Measurements from ENCODE around the gene ERGIC3.

Gene ERGIC3

DNA sequence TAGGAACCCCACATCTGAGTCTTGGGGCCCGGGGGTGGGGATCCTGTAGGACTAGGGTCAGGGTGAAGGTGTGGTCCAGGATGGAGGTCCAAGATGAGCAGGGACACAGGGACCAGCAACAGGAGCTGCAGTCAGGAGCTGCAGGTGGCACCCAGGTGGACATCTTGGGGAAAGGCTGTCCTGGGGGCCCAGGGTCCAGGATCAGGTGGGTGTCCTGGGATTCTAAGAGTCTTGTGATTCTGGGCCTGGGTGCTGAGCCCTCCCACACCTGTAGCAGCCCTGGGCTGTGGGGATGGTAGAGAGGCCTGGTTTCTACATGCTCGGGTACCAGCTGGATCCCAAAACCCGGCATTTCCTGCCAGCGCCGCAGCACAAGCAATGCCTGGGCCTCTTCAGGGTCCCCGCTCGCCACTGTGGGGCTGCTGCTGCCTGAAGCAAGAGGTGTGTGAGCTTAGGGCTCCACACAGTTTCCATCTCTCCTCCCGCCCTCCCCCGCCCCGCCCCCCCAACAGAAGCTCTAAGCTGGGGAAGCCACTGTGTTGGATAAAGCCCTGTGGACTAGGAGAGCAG is 20.7 kb downstream of the ERGIC3 start:
- no peak for DNase-seq

DNA sequence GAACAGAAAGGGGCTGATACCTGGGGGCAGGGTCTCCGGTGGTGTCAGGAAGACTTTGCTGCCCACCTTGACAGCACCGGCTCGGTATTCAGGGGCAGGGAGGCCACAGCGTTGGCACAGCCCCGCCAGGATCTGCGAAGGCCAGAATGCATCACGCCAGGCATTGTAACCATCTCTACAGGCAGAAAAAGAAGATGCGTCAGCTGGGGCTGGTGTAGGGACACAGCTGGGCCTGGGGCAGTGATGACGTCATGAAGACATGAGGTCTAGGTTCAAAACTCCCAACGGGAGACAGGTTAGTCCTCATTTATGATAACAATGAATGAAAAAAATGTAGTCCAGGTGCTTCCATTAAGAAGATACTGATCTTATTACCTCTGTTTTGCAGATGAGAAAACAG is 22.0 kb downstream of the ERGIC3 start:
- DNase-seq: no peak

DNA sequence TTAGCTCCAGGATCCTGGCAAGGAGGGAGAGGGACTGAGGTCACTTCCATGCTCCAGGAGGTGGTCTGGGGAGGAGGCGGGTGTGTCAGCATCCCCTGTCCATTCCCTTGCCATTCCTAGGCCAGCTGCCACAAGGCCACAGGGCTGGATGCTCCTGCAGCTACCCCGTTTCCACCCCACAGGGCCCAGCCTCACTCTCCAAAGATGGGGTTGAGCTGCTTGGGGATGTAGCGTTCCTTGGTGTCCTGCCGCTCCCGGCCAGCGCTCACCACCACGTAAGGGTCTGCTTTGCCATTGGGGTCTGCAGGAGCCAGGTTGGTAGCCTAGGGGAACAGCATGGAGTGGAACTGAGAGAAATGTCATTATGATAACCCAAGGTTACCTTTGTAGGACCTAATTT is 23.0 kb downstream of the ERGIC3 start:
- DNase-seq: no peak

DNA sequence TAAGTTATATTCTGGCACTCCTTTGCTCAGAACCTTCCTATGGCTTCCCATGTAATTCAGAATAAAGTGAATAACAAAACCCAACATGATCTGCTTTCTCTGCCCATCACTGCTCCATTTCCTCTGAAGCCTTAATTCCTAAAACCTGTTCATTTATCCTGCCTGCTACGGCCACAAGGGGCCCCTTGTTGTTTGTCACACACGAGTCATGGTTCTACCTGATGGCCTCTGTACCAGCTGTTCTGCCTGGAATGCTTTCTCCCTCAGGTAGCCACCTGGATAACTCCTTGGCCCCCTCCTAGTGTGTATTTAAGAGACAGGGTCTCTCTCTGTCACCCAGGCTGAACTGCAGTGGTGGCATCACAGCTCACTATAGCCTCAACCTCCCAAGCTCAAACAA is 26.8 kb downstream of the ERGIC3 start:
- DNase-seq: no peak

- no peak for DNase-seq
Measured at GRCh38 chr20:35571555-35571954, 29.7 kb downstream of the ERGIC3 start.

GRCh38 chr20:35572838-35573237 is 31.0 kb downstream of the ERGIC3 start:
- no peak for DNase-seq

DNA sequence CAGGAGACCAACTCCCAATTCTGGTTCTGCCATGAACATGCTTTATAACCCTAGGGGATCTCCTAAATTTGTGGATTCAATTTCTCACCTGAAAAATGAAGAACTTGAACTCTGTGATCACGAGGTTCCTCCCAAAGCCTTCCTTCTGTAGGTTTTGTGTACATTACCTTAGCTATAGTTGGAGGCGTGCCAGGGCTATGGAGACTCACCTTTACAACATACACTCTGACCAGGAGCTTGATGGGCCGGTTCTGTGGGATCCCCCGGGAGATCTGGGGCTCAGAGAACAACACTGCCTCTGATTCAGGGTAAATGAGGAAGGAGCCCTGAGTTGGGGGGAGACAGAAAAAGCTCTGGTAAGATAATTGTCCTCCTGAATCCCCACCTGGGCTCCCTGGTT is 34.1 kb downstream of the ERGIC3 start:
- no peak for DNase-seq

DNA sequence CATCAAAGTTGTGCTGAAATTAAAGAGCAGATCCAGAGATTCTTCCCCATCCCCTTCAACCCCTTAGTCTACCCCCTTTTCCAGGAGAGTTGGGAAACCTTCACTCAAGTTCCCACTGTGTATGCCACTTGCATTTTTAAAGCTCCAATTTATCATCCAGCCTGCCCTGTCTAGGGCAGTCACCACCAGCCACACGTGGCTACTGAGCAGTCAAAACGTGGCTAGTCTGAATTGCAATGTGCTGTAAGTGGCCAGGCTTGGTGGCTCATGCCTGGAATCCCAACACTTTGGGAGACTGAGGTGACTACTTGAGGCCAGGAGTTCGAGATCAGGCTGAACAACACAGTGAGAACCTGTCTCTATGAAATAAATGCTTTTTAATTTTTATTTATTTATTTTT is 34.9 kb downstream of the ERGIC3 start:
- no peak for DNase-seq

- no peak for DNase-seq
Measured at GRCh38 chr20:35578469-35578868, 36.6 kb downstream of the ERGIC3 start.

GRCh38 chr20:35579196-35579595 is 37.3 kb downstream of the ERGIC3 start:
- no peak for DNase-seq

DNA sequence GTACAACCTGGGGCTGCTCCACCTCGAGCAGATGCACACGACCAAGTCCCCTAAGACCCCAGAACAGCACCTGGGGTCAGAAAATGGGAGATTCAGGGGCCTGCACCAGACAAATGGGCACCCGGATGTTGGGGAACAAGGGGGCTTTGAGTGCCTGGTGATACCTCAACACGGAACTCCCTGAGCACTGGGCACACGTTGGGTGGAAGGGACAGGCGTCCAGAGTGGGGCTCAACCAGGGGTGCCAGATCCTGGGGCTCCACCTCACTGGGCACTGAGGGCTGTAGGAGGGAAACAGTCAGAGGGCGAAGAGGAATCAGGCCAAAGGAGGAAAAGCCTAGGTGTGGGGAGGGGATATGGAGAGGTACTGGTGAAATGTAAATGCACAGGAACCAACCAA is 40.3 kb downstream of the ERGIC3 start:
- DNase-seq: no peak

- DNase-seq: no peak
Measured at GRCh38 chr20:35582741-35583404, 41.0 kb downstream of the ERGIC3 start.

- DNase-seq: no peak
Measured at GRCh38 chr20:35583636-35584560, 42.0 kb downstream of the ERGIC3 start.

- no peak for DNase-seq
Measured at GRCh38 chr20:35586751-35587425, 45.0 kb downstream of the ERGIC3 start.

GRCh38 chr20:35587436-35587835 is 45.6 kb downstream of the ERGIC3 start:
- no peak for DNase-seq

GRCh38 chr20:35588397-35588796 is 46.5 kb downstream of the ERGIC3 start:
- DNase-seq: no peak

DNA sequence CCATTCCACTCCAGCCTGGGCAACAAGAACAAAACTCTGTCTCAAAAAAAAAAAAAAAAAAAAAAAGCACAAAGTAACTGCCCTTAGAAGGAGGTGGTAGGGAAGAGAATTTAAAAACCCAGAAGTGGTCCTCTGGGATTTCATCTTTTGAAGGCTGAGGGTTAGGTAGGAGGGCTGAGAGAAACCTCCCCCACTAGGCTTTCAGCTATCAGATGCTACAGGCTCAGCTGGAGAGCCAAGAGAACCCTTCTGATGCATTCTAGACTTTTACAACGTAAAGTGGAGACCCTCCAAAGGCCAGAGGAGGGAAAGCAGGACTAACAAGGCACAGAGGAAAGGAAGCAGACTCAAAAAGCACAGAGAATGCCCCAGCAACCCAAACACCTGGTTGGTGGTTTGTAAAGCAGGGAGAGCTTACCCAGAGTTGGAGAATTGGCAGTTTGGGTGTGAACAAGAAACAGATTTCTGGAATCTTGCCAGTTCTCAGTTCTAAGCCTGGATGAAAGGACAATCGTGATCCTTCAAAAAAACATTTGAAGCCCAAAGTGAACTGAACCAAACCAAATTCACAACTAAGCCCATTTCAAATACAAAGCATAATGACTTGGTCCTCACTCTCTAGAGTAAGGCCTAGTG is 50.6 kb downstream of the ERGIC3 start:
- no peak for DNase-seq

DNA sequence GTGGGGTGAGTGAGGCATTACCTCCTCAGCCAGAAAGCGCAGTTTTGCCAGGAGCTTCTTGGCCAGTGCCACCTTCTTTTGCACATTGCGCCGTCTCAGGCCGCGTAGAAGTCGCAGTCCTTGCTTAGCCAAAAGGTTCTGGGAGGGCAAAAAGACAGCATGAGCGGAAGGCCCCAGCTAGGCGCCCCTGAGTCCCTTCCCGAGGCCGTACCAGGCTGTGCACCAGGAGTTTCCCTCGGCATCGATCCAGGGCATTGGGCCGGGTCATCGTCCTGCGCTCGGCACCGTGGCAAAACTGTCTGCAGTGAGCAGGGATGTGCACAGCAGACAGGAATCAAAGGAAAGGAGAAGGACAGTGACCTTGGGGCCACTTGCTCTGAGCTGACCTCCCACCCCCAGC is 53.6 kb downstream of the ERGIC3 start:
- DNase-seq: no peak

GRCh38 chr20:35595901-35596300 is 54.0 kb downstream of the ERGIC3 start:
- DNase-seq: no peak

GRCh38 chr20:35597186-35597585 is 55.3 kb downstream of the ERGIC3 start:
- no peak for DNase-seq

DNA sequence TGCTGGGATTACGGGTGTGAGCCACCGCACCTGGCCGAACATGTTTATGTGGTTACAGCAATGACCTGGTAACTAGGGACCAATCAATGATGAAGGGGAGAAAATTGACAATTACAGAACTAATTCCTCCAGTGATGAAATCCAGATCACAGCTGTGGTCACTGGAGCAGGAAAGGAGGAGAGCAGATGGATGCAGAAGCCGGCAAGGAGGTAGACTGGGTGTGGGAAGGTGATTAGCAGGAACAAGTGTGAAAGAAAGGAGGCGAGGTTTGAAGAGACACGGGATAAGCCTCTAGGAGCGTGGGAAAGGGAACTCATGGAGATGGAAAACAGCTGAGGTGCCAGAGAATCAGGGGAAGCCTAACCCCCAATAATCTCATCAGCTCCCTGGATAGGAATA is 56.6 kb downstream of the ERGIC3 start:
- DNase-seq: no peak

GRCh38 chr20:35598899-35599775 is 57.3 kb downstream of the ERGIC3 start:
- DNase-seq: no peak

Measured in activated T-cell treated with anti-CD3 and anti-CD28 coated beads for 4 hours (primary cell).